Heart right ventricle (tissue), 16 donors: ENCODE data around the gene RASSF8. TPM values are rescaled to one million over a fixed set of nuclear protein-coding genes. Genes with fewer than 3 reads are reported as not detected.

Experiments used
- ATAC-seq, 8 donors: fragments of 200-7000 bp; cut with Tn5 transposase; one replicate each; pipeline ENCODE4 v1.9.1; 2020; ENCODE audit warnings: mild to moderate bottlenecking in 8 of 8, moderate library complexity in 8 of 8, moderate number of reproducible peaks in 1 of 8
- DNase-seq, 2 donors: peaks; one replicate each; pipeline ENCODE4 v3.0.0-alpha.2; 2020
- H3K27ac ChIP-seq, 10 donors: fragments of 200-600 bp; sonication (generic) in 2 of 10; one replicate each; pipeline versions ENCODE4 v1.5.0 to v1.8.0; 2020 to 2022; ENCODE audit warnings: mild to moderate bottlenecking in 3 of 10
- H3K27me3 ChIP-seq, 7 donors: fragments of 200-600 bp; one replicate each; pipeline ENCODE4 v1.8.0; 2021 to 2022; ENCODE audit warnings: mild to moderate bottlenecking in 2 of 7
- H3K36me3 ChIP-seq, 9 donors: fragments of 200-600 bp; sonication (generic) in 1 of 9; one replicate each; pipeline versions ENCODE4 v1.5.0 to v1.8.0; 2020 to 2022; ENCODE audit warnings: mild to moderate bottlenecking in 2 of 9
- H3K4me1 ChIP-seq, 9 donors: fragments of 200-600 bp; sonication (generic) in 1 of 9; one replicate each; pipeline versions ENCODE4 v1.5.0 to v1.8.0; 2020 to 2022; ENCODE audit warnings: mild to moderate bottlenecking in 4 of 9
- H3K4me3 ChIP-seq, 10 donors: fragments of 200-600 bp; sonication (generic) in 2 of 10; one replicate each; pipeline versions ENCODE4 v1.5.0 to v1.8.0; 2020 to 2022; ENCODE audit warnings: mild to moderate bottlenecking in 7 of 10, moderate library complexity in 2 of 10
- H3K9me3 ChIP-seq, 11 donors: fragments of 200-600 bp in 10 of 11; sonication (generic) in 2 of 11; one replicate each; pipeline versions ENCODE4 v1.5.0 to v1.8.0; 2013 to 2022; ENCODE audit warnings: mild to moderate bottlenecking in 2 of 11, control low read depth in 1 of 11, moderate library complexity in 1 of 11
- WGBS, 2 donors: extraction: QIAGEN DNeasy Blood & Tissue Kit; methylation state at CpG; one replicate each; pipeline ENCODE4 v1.1.7; 2013; ENCODE audit warnings: inconsistent platforms in 1 of 2; 5-methylcytosine and 5-hydroxymethylcytosine counted together
- intact Hi-C, 10 donors: fragments of 100-400 bp; cut with DNase I; formaldehyde crosslinking; loops; one replicate each; pipeline versions ENCODE4 v1.11.1 to v1.14.2; 2022
- polyA plus RNA-seq, 2 donors: library from polyadenylated mRNA; stranded (reverse); fragments of 200-250 nt; gene quantifications; one replicate each; pipeline ENCODE4 v1.2.3, GENCODE V29; 2013
- total RNA-seq, 10 donors: library from RNA; stranded (reverse); fragmentation: NEBNext Ultra II Directional in 3 of 10; extraction: Animal tissue kit (Norgen Biotek cat#: 25700) in 3 of 10; gene quantifications; one replicate each; pipeline versions ENCODE4 v1.2.1 to v1.2.4, GENCODE V29; 2021 to 2023
- TF ChIP-seq, protein P1 (sequence below), 9 donors: fragments of 200-600 bp; sonication (generic) in 2 of 9; IDR thresholded peaks; one replicate each; pipeline versions ENCODE4 v1.5.0 to v1.8.0; 2021 to 2022; ENCODE audit warnings: antibody characterized with exemption in 9 of 9, mild to moderate bottlenecking in 5 of 9, moderate library complexity in 1 of 9
- donor health status: Arrhythmogenic right ventricular cardiomyopathy.
- donor health status: ischemic (EF 13 %, LVEDD 7.1; RV severe dilation, severe dysfunction).
- donor health status: healthy with polysubstance abuse.
- donor health status: DM: no; HTN: yes; CAD: no.
- donor health status: DM: no; HTN: no; CAD: no.
- donor health status: ischemic (EF 25% LVEDD 6.9; RV normal size, moderate dysfunction).
- donor health status: ischemic (EF 25% LVEDD 5.7; RV mildly dilated, moderate dysfunction).
- donor health status: healthy.
- donor health status: DM: yes; HTN: yes; CAD: no.
- donor health status: Ischemic cardiomyopathy.
- donor health status: ischemic (EF 35%, LVEDD 5.7; RV mildly dilated, moderate dysfunction).
- donor health status: nonischemic (EF 11% LVEDD 7.7; RV severe dilation, severe dysfunction).
- donor health status: DM: yes; HTN: yes; CAD: no.
- donor health status: PGD.
- donor health status: ischemic (EF 29% LVEDD 5.4; RV normal size, mild dysfunction).
- donor health status: nonischemic (EF 23%, LVEDD 6.1; RV moderate dilation, normal function).

The RASSF8 gene
- total and polyA plus RNA-seq, 12 donors, result 5.7 to 43.9 (median 28.9) TPM

DNA sequence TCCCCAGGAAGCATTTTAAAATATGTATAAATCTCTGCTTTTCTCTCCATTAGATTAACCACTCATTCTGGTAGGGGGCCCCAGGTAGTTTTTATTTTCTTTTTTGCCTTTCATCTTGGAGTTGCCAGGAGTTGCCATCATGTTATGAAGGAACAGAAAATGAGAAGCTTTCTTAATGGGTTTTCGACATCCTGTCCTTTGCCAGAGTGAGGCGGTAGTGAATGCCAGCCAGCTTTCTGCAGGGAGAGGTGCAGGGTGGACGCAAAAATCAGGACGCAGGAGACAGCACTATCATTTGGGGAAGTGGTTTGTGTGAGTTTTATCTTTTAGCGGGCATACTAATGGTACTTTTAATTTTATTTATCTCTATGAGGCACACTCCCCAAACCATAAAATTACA is 1.7 kb downstream of the RASSF8 start:
- 4 to 9% methylated on average over 5 of the region's 5 CpGs for WGBS, 2 donors
- TF ChIP-seq, protein P1, sequence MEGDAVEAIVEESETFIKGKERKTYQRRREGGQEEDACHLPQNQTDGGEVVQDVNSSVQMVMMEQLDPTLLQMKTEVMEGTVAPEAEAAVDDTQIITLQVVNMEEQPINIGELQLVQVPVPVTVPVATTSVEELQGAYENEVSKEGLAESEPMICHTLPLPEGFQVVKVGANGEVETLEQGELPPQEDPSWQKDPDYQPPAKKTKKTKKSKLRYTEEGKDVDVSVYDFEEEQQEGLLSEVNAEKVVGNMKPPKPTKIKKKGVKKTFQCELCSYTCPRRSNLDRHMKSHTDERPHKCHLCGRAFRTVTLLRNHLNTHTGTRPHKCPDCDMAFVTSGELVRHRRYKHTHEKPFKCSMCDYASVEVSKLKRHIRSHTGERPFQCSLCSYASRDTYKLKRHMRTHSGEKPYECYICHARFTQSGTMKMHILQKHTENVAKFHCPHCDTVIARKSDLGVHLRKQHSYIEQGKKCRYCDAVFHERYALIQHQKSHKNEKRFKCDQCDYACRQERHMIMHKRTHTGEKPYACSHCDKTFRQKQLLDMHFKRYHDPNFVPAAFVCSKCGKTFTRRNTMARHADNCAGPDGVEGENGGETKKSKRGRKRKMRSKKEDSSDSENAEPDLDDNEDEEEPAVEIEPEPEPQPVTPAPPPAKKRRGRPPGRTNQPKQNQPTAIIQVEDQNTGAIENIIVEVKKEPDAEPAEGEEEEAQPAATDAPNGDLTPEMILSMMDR (IDR thresholded peaks at IDR 0.05), result peak in 1 of 9 donors; percentile 12
- peak overlapping the region in 9 of 10 donors; percentile 81 to 99 (median 90) for H3K27ac ChIP-seq
- peaks cover 0 to 9% (median 0%) of the 10 kb centered on the region in 9 donors for H3K36me3 ChIP-seq
- intact Hi-C loops, result loop anchor here in 6 of 10 donors (5.0 kb wide), 4 partner anchors 37 to 67 kb away; no protein-coding TSS in a partner anchor
- ATAC-seq, result peak in 3 of 8 donors; percentile 47 to 65 (median 56)
- H3K9me3 ChIP-seq, result no peaks in the 10 kb centered on the region
- peak overlapping the region; percentile 68 to 94 (median 81) for H3K4me3 ChIP-seq
- H3K27me3 ChIP-seq, result peaks cover 0 to 36% (median 0%) of the 10 kb centered on the region in 7 donors
- DNase-seq, result peak in 1 of 2 donors; percentile 43
- H3K4me1 ChIP-seq, result peaks cover 0 to 49% (median 18%) of the 10 kb centered on the region in 9 donors

DNA sequence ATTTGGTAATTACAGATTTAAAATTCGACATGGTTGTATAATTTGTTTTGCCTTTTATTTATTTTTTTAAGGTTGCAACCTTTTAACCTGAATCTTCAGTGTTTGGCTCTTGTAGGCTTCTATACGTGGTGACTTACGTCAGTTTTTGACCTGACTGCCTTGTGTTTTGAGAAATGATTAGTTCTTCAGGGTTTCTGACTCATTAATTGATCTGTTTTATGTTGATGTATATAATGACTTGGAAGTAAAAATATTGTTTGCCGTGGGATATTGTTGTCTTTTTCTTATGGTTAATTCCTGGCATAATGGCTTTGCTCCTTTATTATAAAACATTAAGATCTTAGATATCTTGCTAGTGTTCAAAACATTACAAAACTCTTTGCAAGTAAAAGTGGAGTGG is 2.5 kb downstream of the RASSF8 start:
- peak overlapping the region in 2 of 10 donors; percentile 99 for H3K27ac ChIP-seq
- no peak for DNase-seq

DNA sequence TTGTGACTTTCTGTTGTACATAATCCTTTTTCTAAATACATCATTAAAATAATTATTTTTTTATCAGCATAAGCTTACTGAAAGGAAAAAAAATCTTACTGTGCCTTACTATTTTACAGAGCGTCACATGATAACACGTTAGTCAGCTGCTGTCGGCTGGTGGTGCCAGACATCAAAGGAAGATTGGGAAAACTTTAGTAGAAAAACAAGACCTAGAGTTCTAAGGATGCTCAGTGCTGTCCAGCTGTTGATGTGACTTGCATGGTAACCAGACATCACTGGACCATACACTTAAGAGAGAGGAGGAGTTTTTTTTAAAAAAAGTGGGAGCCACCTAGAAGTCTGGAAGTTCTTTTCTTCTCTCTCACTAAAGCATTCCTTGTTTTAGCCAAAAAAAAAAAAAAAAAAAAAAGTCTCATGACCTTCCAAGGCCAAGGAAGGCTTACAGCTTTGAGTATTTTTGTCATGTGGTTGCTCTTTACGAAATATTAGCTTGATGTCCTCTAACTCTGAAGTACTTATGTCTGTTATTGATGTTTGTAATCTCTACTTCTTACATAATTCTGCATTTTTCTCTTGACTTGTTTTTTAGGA is 4.5 kb downstream of the RASSF8 start:
- Histone ChIP-seq H3K4me1 (peaks cover 0 to 40% (median 18%) of the 10 kb centered on the region in 9 donors), H3K27ac (peak overlapping the region in 2 of 10 donors; percentile 22 to 24), H3K27me3 (peaks cover 0 to 26% (median 0%) of the 10 kb centered on the region in 7 donors), H3K4me3 (no peak overlapping the region), H3K9me3 (no peaks in the 10 kb centered on the region), H3K36me3 (no peaks in the 10 kb centered on the region)
- TF ChIP-seq, protein P1 (IDR thresholded peaks at IDR 0.05), result no peak
- 48 to 57% methylated on average over 4 of the region's 4 CpGs for WGBS, 2 donors
- ATAC-seq (no peak), DNase-seq (no peak)
- intact Hi-C loops, result loop anchor here in 6 of 10 donors (5.0 kb wide), 4 partner anchors 34 to 64 kb away; no protein-coding TSS in a partner anchor

More for the DNA sequence above, 2.5 kb downstream of the RASSF8 start:
- TF ChIP-seq, protein P1 (IDR thresholded peaks at IDR 0.05), result no peak
- 56 to 64% methylated on average over 4 of the region's 4 CpGs for WGBS, 2 donors
- Histone ChIP-seq H3K9me3 (no peaks in the 10 kb centered on the region), H3K36me3 (peaks cover 0 to 3% (median 0%) of the 10 kb centered on the region in 9 donors), H3K27me3 (peaks cover 0 to 36% (median 0%) of the 10 kb centered on the region in 7 donors), H3K4me1 (peaks cover 0 to 49% (median 18%) of the 10 kb centered on the region in 9 donors), H3K4me3 (peak overlapping the region in 2 of 10 donors; percentile 93 to 94)
- intact Hi-C loops, result loop anchor here in 6 of 10 donors (5.0 kb wide), 4 partner anchors 36 to 66 kb away; no protein-coding TSS in a partner anchor
- no peak for ATAC-seq

DNA sequence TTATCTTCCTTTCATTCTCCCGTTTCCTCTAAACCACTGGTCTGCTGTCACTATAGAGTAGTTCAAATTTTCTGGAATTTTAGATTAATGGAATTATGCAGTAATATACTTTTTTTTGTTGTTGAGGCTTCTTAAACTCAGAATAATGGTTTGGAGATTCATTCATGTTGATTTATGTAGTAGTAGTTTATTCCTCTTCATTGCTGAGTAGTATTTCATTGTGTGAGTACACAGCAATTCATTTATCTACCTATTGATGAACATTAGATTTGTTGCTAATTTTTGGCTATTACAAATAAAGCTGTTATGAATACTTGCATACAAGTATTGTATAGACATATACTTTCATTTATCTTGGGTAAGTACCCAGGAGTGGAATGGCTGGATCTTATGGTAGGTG is 7.2 kb downstream of the RASSF8 start:
- no peak for ATAC-seq
- Histone ChIP-seq H3K36me3 (no peaks in the 10 kb centered on the region), H3K27ac (no peak overlapping the region), H3K4me1 (peaks cover 0 to 49% (median 9%) of the 10 kb centered on the region in 9 donors), H3K27me3 (peaks cover 0 to 9% (median 0%) of the 10 kb centered on the region in 7 donors), H3K9me3 (no peaks in the 10 kb centered on the region), H3K4me3 (no peak overlapping the region)
- WGBS, 2 donors, result 96 to 97% methylated on average over 1 of the region's 1 CpG
- no peak for DNase-seq
- intact Hi-C loops, result no loop called here
- TF ChIP-seq, protein P1 (IDR thresholded peaks at IDR 0.05), result no peak
